Naive thymus-derived CD4-positive, alpha-beta T cell (primary cell): ENCODE measurements around the gene PROK2. TPM values are rescaled to one million over a fixed set of nuclear protein-coding genes. Genes with fewer than 3 reads are reported as not detected.

ENCODE experiments used
- ATAC-seq: fragments of 150-1000 bp; cut with Tn5 transposase; 2 replicates; pipeline ENCODE4 v1.10.0; 2021; ENCODE audit warnings: mild to moderate bottlenecking, moderate library complexity
- CTCF ChIA-PET: fragments of 350-600 bp; sonication (Branson Sonifier 250); formaldehyde crosslinking; loops from one replicate; lab custom pipeline; 2021; ENCODE audit warnings: antibody characterized with exemption; lab: Charles Lee
- POLR2A ChIA-PET: fragments of 350-600 bp; sonication (Branson Sonifier 250); formaldehyde crosslinking; loops from one replicate; lab custom pipeline; 2021; ENCODE audit warnings: antibody characterized with exemption, inconsistent platforms; lab: Charles Lee
- DNase-seq, 9 donors: peaks; one replicate each; pipeline versions ENCODE4 v3.0.0 to v3.0.0-alpha.2; 2020 to 2022; ENCODE audit warnings: mixed read lengths in 1 of 9
- H3K27ac ChIP-seq: one replicate; pipeline ENCODE4 v1.7.0; 2013; ENCODE audit warnings: mild to moderate bottlenecking, low read depth, low read length, moderate library complexity
- H3K27me3 ChIP-seq, 2 donors: one replicate each; pipeline ENCODE4 v1.7.0; 2013; ENCODE audit warnings: low read length in 2 of 2, mild to moderate bottlenecking in 2 of 2, moderate library complexity in 2 of 2; ENCODE audit not compliant: control insufficient read depth in 2 of 2, insufficient read depth in 2 of 2
- H3K36me3 ChIP-seq, 3 experiments: 1 replicate in 2 of 3; 2 replicates in 1 of 3; pipeline ENCODE4 v1.7.0; 2013; ENCODE audit warnings: low read length in 3 of 3, mild to moderate bottlenecking in 3 of 3, moderate library complexity in 1 of 3; ENCODE audit not compliant: insufficient read depth in 3 of 3, control insufficient read depth in 2 of 3
- H3K4me1 ChIP-seq, 2 donors: one replicate each; pipeline ENCODE4 v1.7.0; 2013; ENCODE audit warnings: low read length in 2 of 2, mild to moderate bottlenecking in 2 of 2, moderate library complexity in 1 of 2; ENCODE audit not compliant: control insufficient read depth in 2 of 2, insufficient read depth in 2 of 2
- H3K4me3 ChIP-seq: 2 replicates; pipeline ENCODE4 v1.7.0; 2013; ENCODE audit warnings: mild to moderate bottlenecking, low read length
- H3K9me3 ChIP-seq, 3 experiments: 1 replicate in 2 of 3; 2 replicates in 1 of 3; pipeline ENCODE4 v1.7.0; 2013; ENCODE audit warnings: low read length in 3 of 3; ENCODE audit not compliant: control insufficient read depth in 2 of 3
- H3K27ac Mint-ChIP-seq, 9 donors: one replicate each; pipeline ENCODE4 v1.8.0; 2020 to 2022; ENCODE audit warnings: mixed read lengths in 9 of 9, mild to moderate bottlenecking in 8 of 9, moderate library complexity in 5 of 9, inconsistent platforms in 2 of 9
- H3K27me3 Mint-ChIP-seq, 5 donors: one replicate each; pipeline ENCODE4 v1.8.0; 2021 to 2022; ENCODE audit warnings: mixed read lengths in 5 of 5, mild to moderate bottlenecking in 1 of 5
- H3K36me3 Mint-ChIP-seq, 5 donors: one replicate each; pipeline ENCODE4 v1.8.0; 2020 to 2022; ENCODE audit warnings: mixed read lengths in 5 of 5, mild to moderate bottlenecking in 3 of 5, inconsistent platforms in 1 of 5
- H3K4me1 Mint-ChIP-seq, 7 donors: one replicate each; pipeline ENCODE4 v1.8.0; 2020 to 2022; ENCODE audit warnings: mixed read lengths in 7 of 7, mild to moderate bottlenecking in 3 of 7, inconsistent platforms in 1 of 7
- H3K4me3 Mint-ChIP-seq, 10 donors: one replicate each; pipeline ENCODE4 v1.8.0; 2020 to 2022; ENCODE audit warnings: mild to moderate bottlenecking in 10 of 10, mixed read lengths in 10 of 10, moderate library complexity in 6 of 10, inconsistent platforms in 2 of 10
- H3K9me3 Mint-ChIP-seq, 11 donors: one replicate each; pipeline ENCODE4 v1.8.0; 2020 to 2022; ENCODE audit warnings: mixed read lengths in 11 of 11, mild to moderate bottlenecking in 4 of 11, inconsistent platforms in 1 of 11, moderate library complexity in 1 of 11
- intact Hi-C, 2 donors: fragments of 100-400 bp; cut with micrococcal nuclease; formaldehyde crosslinking; loops; one replicate each; pipeline ENCODE4 v1.15.1; 2023
- polyA plus RNA-seq, 2 donors: library from polyadenylated mRNA; unstranded; fragments of 300-500 nt; fragmentation: Illumina TruSeq; gene quantifications; one replicate each; pipeline ENCODE4 v1.2.3, GENCODE V29; 2021
- total RNA-seq, 6 experiments: library from RNA in 5 of 6; stranded (reverse) in 5 of 6; gene quantifications; 1 replicate in 5 of 6; 2 replicates in 1 of 6; pipeline ENCODE4 v1.2.3 and lab custom pipeline; 2021 to 2026

Gene PROK2
- total and polyA plus RNA-seq, 7 experiments from 2014 or later: 14.1 TPM; not detected in 6

DNA sequence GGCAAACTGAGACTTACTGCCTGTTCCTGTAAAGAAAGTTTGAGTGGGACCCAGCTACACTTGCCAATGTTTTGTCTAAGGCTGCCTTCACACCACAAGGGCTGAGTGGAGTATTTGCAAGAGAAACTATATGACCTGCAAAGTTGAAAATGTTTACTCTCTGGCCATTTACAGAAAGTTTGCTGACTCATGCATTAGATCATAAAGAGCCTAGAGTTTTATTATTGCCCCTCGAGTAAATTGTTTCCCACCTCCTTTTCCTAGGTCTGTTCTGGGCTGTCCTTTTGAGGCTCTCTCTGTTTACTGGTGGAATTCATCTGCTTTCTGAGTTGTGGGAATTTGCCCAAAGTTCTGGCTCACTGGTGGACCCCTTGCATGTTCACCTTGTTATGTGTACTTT, 6.7 kb upstream of the PROK2 start:
- H3K9me3 ChIP-seq: no peaks in the 10 kb centered on the region
- Mint-ChIP-seq H3K4me3 (no peak overlapping the region), H3K4me1 (peaks cover 0 to 3% (median 0%) of the 10 kb centered on the region in 7 donors), H3K9me3 (peaks cover 0 to 2% (median 0%) of the 10 kb centered on the region in 11 donors), H3K36me3 (no peaks in the 10 kb centered on the region), H3K27me3 (peaks cover 6 to 62% (median 18%) of the 10 kb centered on the region in 5 donors), H3K27ac (no peak overlapping the region)
- no peak overlapping the region for H3K4me3 ChIP-seq
- intact Hi-C loops: no loop called here
- ChIA-PET CTCF (no interaction called here), POLR2A (no interaction called here)
- no peaks in the 10 kb centered on the region for H3K36me3 ChIP-seq
- no peak for ATAC-seq
- peaks cover 0 to 3% of the 10 kb centered on the region in 2 donors for H3K27me3 ChIP-seq
- H3K4me1 ChIP-seq: no peaks in the 10 kb centered on the region
- DNase-seq: no peak
- no peak overlapping the region for H3K27ac ChIP-seq

GRCh38 chr3:71789922-71790321, 5.0 kb upstream of the PROK2 start:
- Mint-ChIP-seq H3K27me3 (peaks cover 19 to 62% (median 30%) of the 10 kb centered on the region in 5 donors), H3K4me1 (peaks cover 8 to 11% (median 10%) of the 10 kb centered on the region in 7 donors), H3K9me3 (peaks cover 0 to 2% (median 0%) of the 10 kb centered on the region in 11 donors), H3K27ac (no peak overlapping the region), H3K4me3 (no peak overlapping the region), H3K36me3 (no peaks in the 10 kb centered on the region)
- Histone ChIP-seq H3K4me1 (no peaks in the 10 kb centered on the region), H3K27ac (no peak overlapping the region), H3K36me3 (no peaks in the 10 kb centered on the region), H3K4me3 (no peak overlapping the region), H3K27me3 (peaks cover 0 to 3% of the 10 kb centered on the region in 2 donors), H3K9me3 (no peaks in the 10 kb centered on the region)
- no peak for DNase-seq
- intact Hi-C loops: loop anchor here in 1 of 2 donors (5.0 kb wide), 1 partner anchor 38 kb away; the partner anchor contains the start of gene GPR27
- ChIA-PET POLR2A (no interaction called here), CTCF (no interaction called here)
- ATAC-seq: no peak

GRCh38 chr3:71787851-71788405, 3.0 kb upstream of the PROK2 start:
- H3K4me1 Mint-ChIP-seq: peaks cover 13 to 20% (median 18%) of the 10 kb centered on the region in 7 donors
- Histone ChIP-seq H3K36me3 (no peaks in the 10 kb centered on the region), H3K27me3 (peaks cover 12 to 17% of the 10 kb centered on the region in 2 donors), H3K4me3 (no peak overlapping the region), H3K4me1 (peaks cover 0 to 8% of the 10 kb centered on the region in 2 donors), H3K27ac (no peak overlapping the region), H3K9me3 (no peaks in the 10 kb centered on the region)
- H3K9me3 Mint-ChIP-seq: peaks cover 0 to 2% (median 0%) of the 10 kb centered on the region in 11 donors
- H3K4me3 Mint-ChIP-seq: no peak overlapping the region
- peaks cover 33 to 68% (median 38%) of the 10 kb centered on the region in 5 donors for H3K27me3 Mint-ChIP-seq
- intact Hi-C loops: loop anchor here in 1 of 2 donors (5.0 kb wide), 1 partner anchor 36 kb away; the partner anchor contains the start of gene GPR27
- DNase-seq (no peak), ATAC-seq (no peak)
- H3K27ac Mint-ChIP-seq: no peak overlapping the region
- POLR2A ChIA-PET: no interaction called here
- H3K36me3 Mint-ChIP-seq: no peaks in the 10 kb centered on the region
- CTCF ChIA-PET: no interaction called here

DNA sequence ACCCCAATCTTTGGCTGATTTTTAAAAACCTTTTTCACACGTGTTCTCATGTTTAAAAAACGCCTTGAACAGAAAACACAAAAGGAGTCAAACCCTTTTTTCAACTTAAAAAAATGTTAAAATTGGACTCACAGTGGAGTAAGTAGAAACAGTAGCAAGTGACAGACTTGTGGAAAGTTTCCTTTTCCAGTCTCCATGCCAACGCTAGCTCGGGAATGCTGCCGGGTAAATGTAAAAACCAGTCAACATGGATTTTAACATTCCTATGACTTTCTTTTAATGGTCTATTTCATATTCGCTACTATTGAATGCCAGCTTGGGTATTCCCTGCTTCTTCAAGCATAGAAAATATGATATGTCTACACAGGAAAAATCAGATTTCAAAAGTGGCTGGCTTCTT, 1.6 kb upstream of the PROK2 start:
- ATAC-seq (no peak), DNase-seq (no peak)
- intact Hi-C loops: loop anchor here in 1 of 2 donors (5.0 kb wide), 1 partner anchor 34 kb away; the partner anchor contains the start of gene GPR27
- peaks cover 13 to 20% (median 18%) of the 10 kb centered on the region in 7 donors for H3K4me1 Mint-ChIP-seq
- Histone ChIP-seq H3K4me1 (peaks cover 0 to 8% of the 10 kb centered on the region in 2 donors), H3K27me3 (peaks cover 21% of the 10 kb centered on the region in 2 donors), H3K9me3 (no peaks in the 10 kb centered on the region), H3K4me3 (no peak overlapping the region), H3K36me3 (no peaks in the 10 kb centered on the region), H3K27ac (no peak overlapping the region)
- H3K27ac Mint-ChIP-seq: no peak overlapping the region
- peaks cover 41 to 77% (median 49%) of the 10 kb centered on the region in 5 donors for H3K27me3 Mint-ChIP-seq
- H3K4me3 Mint-ChIP-seq: peak overlapping the region in 2 of 10 donors; percentile 78 to 85
- H3K9me3 Mint-ChIP-seq: peaks cover 0 to 2% (median 0%) of the 10 kb centered on the region in 11 donors
- ChIA-PET POLR2A (no interaction called here), CTCF (interaction anchor here (1.1 kb wide), 1 partner anchor 12 kb away, joined by 3 read pairs; no protein-coding TSS in a partner anchor)
- H3K36me3 Mint-ChIP-seq: no peaks in the 10 kb centered on the region

GRCh38 chr3:71786217-71786549, 1.2 kb upstream of the PROK2 start:
- H3K9me3 ChIP-seq: no peaks in the 10 kb centered on the region
- no peaks in the 10 kb centered on the region for H3K36me3 Mint-ChIP-seq
- POLR2A ChIA-PET: no interaction called here
- no peak overlapping the region for H3K27ac ChIP-seq
- H3K36me3 ChIP-seq: no peaks in the 10 kb centered on the region
- H3K4me1 Mint-ChIP-seq: peaks cover 13 to 20% (median 18%) of the 10 kb centered on the region in 7 donors
- DNase-seq: no peak
- no peak overlapping the region for H3K4me3 ChIP-seq
- peaks cover 44 to 76% (median 52%) of the 10 kb centered on the region in 5 donors for H3K27me3 Mint-ChIP-seq
- H3K4me3 Mint-ChIP-seq: peak overlapping the region in 8 of 10 donors; percentile 73 to 85 (median 77)
- CTCF ChIA-PET: interaction anchor here (1.1 kb wide), 1 partner anchor 12 kb away, joined by 3 read pairs; no protein-coding TSS in a partner anchor
- H3K27ac Mint-ChIP-seq: peak overlapping the region in 1 of 9 donors; percentile 31
- peaks cover 21 to 25% of the 10 kb centered on the region in 2 donors for H3K27me3 ChIP-seq
- peaks cover 0 to 8% of the 10 kb centered on the region in 2 donors for H3K4me1 ChIP-seq
- peaks cover 0 to 2% (median 0%) of the 10 kb centered on the region in 11 donors for H3K9me3 Mint-ChIP-seq
- no peak for ATAC-seq
- intact Hi-C loops: loop anchor here in 1 of 2 donors (5.0 kb wide), 1 partner anchor 34 kb away; the partner anchor contains the start of gene GPR27

GRCh38 chr3:71785532-71786216, 726 bp upstream of the PROK2 start:
- Histone ChIP-seq H3K27ac (no peak overlapping the region), H3K4me1 (peaks cover 0 to 8% of the 10 kb centered on the region in 2 donors), H3K36me3 (no peaks in the 10 kb centered on the region), H3K9me3 (no peaks in the 10 kb centered on the region), H3K27me3 (peaks cover 21 to 30% of the 10 kb centered on the region in 2 donors), H3K4me3 (no peak overlapping the region)
- Mint-ChIP-seq H3K4me1 (peaks cover 13 to 20% (median 18%) of the 10 kb centered on the region in 7 donors), H3K9me3 (peaks cover 0 to 2% (median 0%) of the 10 kb centered on the region in 11 donors), H3K4me3 (peak overlapping the region; percentile 73 to 85 (median 80)), H3K27me3 (peaks cover 49 to 78% (median 58%) of the 10 kb centered on the region in 5 donors), H3K36me3 (no peaks in the 10 kb centered on the region), H3K27ac (peak overlapping the region in 1 of 9 donors; percentile 31)
- ATAC-seq (peak; percentile 18), DNase-seq (no peak)
- intact Hi-C loops: loop anchor here in 1 of 2 donors (5.0 kb wide), 1 partner anchor 33 kb away; the partner anchor contains the start of gene GPR27
- ChIA-PET POLR2A (no interaction called here), CTCF (no interaction called here)
